ENCODE data around the gene GTF2F1.
"Not testable (repeated sequence)": the region's sequence is repeated elsewhere in the genome, so short reads cannot be mapped to it uniquely, and the experiment has no call there.

Gene GTF2F1

DNA sequence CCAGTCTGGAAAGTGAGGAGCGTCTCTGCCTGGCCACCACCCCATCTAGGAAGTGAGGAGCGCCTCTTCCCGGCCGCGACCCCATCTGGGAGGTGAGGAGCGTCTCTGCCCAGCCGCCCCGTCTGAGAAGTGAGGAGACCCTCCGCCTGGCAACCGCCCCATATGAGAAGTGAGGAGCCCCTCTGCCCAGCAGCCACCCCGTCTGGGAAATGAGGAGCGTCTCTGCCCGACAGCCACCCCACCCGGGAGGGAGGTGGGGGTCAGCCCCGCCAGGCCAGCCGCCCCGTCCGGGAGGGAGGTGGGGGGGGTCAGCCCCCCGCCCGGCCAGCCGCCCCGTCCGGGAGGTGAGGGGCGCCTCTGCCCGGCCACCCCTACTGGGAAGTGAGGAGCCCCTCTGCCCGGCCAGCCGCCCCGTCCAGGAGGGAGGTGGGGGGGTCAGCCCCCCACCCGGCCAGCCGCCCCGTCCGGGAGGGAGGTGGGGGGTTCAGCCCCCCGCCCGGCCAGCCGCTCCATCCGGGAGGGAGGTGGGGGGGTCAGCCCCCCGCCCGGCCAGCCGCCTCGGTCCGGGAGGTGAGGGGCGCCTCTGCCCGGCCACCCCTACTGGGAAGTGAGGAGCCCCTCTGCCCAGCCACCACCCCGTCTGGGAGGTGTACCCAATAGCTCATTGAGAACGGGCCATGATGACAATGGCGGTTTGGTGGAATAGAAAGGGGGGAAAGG, 37.5 kb downstream of the GTF2F1 start:
- not testable (repeated sequence) for DNase-seq

DNA sequence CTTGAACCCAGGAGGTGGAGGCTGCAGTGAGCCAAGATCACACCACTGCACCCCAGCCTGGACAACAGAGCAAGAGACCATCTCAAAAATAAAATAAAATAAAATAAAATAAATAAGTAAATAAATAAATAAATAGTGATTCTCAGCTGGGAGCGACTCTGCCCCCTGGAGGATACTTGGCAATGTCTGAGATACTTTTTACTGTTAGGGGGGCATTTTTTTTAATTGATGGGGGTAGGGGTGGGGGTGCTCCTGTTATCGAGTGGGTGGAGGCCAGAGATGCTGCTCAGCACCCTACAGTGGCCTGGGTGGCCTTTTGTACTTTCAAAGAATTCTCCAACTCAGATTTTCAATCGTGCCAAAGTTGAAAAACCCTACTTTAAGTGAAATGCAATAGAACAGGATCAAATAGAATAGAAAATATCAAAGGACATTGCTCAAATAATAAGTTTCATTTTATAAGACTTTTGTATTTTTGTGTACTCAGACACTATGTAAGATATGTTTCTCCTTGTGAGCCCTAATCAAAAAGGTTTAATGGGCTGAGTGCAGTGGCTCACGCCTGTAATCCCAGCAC, 38.8 kb downstream of the GTF2F1 start:
- DNase-seq, result no peak

DNA sequence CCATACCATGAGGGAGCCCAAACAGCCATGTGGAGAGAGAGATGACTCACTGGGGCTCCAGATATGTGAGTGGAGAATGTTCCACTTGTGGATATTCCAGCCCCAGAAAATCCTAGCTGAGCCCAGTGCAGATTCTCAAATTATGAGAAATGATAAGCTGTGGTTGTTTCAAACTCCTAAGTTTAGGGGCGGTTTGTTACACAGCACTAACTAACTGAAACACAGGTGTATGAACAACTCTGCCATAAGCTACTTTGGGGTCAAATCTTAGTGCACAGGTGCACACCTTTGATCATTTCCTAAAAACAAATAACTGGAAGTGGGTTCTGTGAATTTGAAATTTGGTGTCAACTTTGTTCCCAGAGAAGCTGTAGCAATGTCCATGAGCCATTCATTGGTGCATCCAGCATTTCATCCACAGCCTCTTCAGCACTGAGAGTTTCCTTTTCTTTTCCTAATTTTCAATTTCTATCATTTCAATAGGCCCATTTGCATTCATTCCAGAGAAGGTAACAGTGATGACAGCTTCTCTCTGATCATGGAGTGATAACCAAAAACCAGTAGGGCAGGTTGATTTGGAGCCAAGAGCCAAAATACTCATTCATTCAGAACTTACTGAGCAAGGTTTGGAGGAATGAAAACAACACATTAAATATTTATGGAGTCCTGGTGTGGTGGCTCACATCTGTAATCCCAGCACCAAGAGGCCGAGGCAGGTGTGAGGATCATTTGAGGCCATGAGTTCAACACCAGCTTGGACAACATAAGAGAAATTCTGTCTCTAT, 40.4 kb downstream of the GTF2F1 start:
- DNase-seq, result no peak

- DNase-seq, result no peak
Observed at GRCh38 chr19:6350688-6351087, 42.3 kb downstream of the GTF2F1 start.

DNA sequence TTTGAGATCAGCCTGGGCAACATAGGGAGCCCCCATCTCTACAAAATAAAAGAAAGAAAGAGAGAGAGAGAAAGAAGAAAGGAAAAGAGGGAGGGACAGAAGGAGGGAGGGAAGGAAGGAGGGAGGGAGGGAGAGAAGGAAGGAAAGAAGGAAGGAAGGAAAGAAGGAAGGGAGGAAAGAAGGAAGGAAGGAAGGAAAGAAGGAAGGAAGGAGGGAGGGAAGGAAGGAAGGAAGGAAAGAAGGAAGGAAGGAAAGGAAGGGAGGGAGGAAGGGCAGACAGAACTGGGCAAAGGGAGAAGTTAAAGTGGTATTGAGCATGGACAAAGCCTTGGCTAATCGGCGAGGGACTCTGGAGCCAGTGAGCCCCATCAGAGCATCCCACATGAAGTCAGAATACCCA, 43.7 kb downstream of the GTF2F1 start:
- not testable (repeated sequence) for DNase-seq

GRCh38 chr19:6343462-6343861, 49.5 kb downstream of the GTF2F1 start:
- DNase-seq, result no peak

GRCh38 chr19:6340493-6341201, 52.3 kb downstream of the GTF2F1 start:
- DNase-seq, result no peak

GRCh38 chr19:6334490-6335285, 58.3 kb downstream of the GTF2F1 start:
- DNase-seq, result no peak

DNA sequence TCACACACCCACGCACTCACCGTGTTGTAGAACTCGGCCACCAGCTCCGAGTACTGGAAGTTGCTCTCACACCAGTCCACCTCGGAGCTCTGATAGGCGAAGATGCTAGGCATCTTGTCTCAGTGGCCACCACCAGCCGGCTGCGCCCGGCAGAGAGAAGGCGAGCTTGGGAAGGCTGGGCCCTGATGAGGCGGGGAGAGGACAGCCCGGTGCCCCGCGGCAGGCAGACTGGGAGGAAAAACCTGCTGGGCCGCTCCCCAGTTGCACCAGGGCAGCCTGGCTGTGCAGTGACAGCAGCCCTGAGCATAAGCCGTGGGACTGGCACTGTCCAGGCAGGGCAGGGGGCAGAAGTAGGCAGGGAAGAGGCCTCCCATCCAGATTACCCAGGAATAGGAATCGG, 59.5 kb downstream of the GTF2F1 start, which contains the start of gene ACER1:
TSS of gene ACER1 (minus strand) at position 174 of the 400 bp plus-strand sequence. CDS start at position 113, 61 bp downstream.
- no peak for DNase-seq

Data from NK-92 treated with Interleukin-12 subunit alpha and Interleukin-12 subunit beta, amount 100 ng/mL, for 24 hours (cell line).